Fibroblast of lung (primary cell): ENCODE measurements around the gene SFI1. TPM values are rescaled to one million over a fixed set of nuclear protein-coding genes. Genes with fewer than 3 reads are reported as not detected.

Source experiments
- DNase-seq, 2 donors: peaks; one replicate each; pipeline versions ENCODE4 v3.0.0 to v3.0.0-alpha.2; 2010; ENCODE audit warnings: low read depth in 2 of 2
- H2AFZ ChIP-seq: 2 replicates; pipeline ENCODE4 v1.5.1; 2012; ENCODE audit warnings: low read length, control low read depth, inconsistent platforms
- H3K27ac ChIP-seq: 2 replicates; pipeline ENCODE4 v1.5.1; 2011; ENCODE audit warnings: low read length, control low read depth; ENCODE audit not compliant: insufficient read depth
- H3K27me3 ChIP-seq: 2 replicates; pipeline ENCODE4 v1.5.1; 2011; ENCODE audit warnings: mild to moderate bottlenecking, low read length; ENCODE audit not compliant: control insufficient read depth, insufficient read depth
- H3K36me3 ChIP-seq: 2 replicates; pipeline ENCODE4 v1.5.1; 2011; ENCODE audit warnings: low read length; ENCODE audit not compliant: control insufficient read depth, insufficient read depth
- H3K4me1 ChIP-seq: 2 replicates; pipeline ENCODE4 v1.5.1; 2011; ENCODE audit warnings: low read length; ENCODE audit not compliant: control insufficient read depth, insufficient read depth; ENCODE audit errors: extremely low read depth
- H3K4me2 ChIP-seq: 2 replicates; pipeline ENCODE4 v1.5.1; 2011; ENCODE audit warnings: low read length, control low read depth; ENCODE audit not compliant: insufficient read depth; ENCODE audit errors: extremely low read depth
- H3K4me3 ChIP-seq, 4 experiments: fragments of 200-600 bp in 1 of 4; sonication (generic) in 1 of 4; replicated peaks in 1 of 4; 2 replicates each; pipeline ENCODE4 v1.5.1; 2011 to 2016; ENCODE audit warnings: low read length in 4 of 4, low read depth in 3 of 4, mild to moderate bottlenecking in 3 of 4, control low read depth in 2 of 4, inconsistent platforms in 1 of 4, mixed read lengths in 1 of 4; ENCODE audit not compliant: insufficient read depth in 1 of 4; ENCODE audit errors: control extremely low read depth in 1 of 4
- H3K79me2 ChIP-seq: 2 replicates; pipeline ENCODE4 v1.5.1; 2012; ENCODE audit warnings: mild to moderate bottlenecking, low read length, inconsistent platforms; ENCODE audit not compliant: control insufficient read depth, insufficient read depth
- H3K9ac ChIP-seq: 2 replicates; pipeline ENCODE4 v1.5.1; 2011; ENCODE audit warnings: mild to moderate bottlenecking, low read length, control low read depth; ENCODE audit not compliant: insufficient read depth
- H3K9me3 ChIP-seq: 2 replicates; pipeline ENCODE4 v1.5.1; 2012; ENCODE audit warnings: low read depth, low read length; ENCODE audit not compliant: control insufficient read depth, insufficient read depth
- H4K20me1 ChIP-seq: 2 replicates; pipeline ENCODE4 v1.5.1; 2011; ENCODE audit warnings: low read length; ENCODE audit not compliant: control insufficient read depth, insufficient read depth; ENCODE audit errors: extremely low read depth
- EZH2 ChIP-seq: IDR thresholded peaks from 2 replicates; pipeline ENCODE4 v1.5.1; 2012; ENCODE audit warnings: low read length, control low read depth, mild to moderate bottlenecking; ENCODE audit errors: missing control alignments
- polyA plus RNA-seq, 2 donors: library from polyadenylated mRNA; depleted of rRNA in 1 of 2; stranded (reverse) in 1 of 2; unstranded in 1 of 2; fragments of >200 nt; gene quantifications; 2 replicates each; pipeline ENCODE4 v1.2.1, GENCODE V29; 2011 to 2012; ENCODE audit warnings: missing spikeins in 1 of 2
- total RNA-seq: library from RNA; depleted of rRNA; stranded (reverse); fragments of >200 nt; gene quantifications from 2 replicates; pipeline ENCODE4 v1.2.1, GENCODE V29; 2014
- TF ChIP-seq, protein P1 (sequence below), 2 donors: IDR thresholded peaks in 1 of 2; conservative IDR thresholded peaks in 1 of 2; 1 replicate in 1 of 2; 2 replicates in 1 of 2; pipeline ENCODE4 v1.5.1; 2011 to 2012; ENCODE audit warnings: low read length in 2 of 2, control low read depth in 1 of 2, inconsistent platforms in 1 of 2, low read depth in 1 of 2, mild to moderate bottlenecking in 1 of 2

The SFI1 gene
- total and polyA plus RNA-seq, 2 donors (not counting 1 experiment from before 2014, with no cell fraction given): 3.6 to 11.4 TPM

DNA sequence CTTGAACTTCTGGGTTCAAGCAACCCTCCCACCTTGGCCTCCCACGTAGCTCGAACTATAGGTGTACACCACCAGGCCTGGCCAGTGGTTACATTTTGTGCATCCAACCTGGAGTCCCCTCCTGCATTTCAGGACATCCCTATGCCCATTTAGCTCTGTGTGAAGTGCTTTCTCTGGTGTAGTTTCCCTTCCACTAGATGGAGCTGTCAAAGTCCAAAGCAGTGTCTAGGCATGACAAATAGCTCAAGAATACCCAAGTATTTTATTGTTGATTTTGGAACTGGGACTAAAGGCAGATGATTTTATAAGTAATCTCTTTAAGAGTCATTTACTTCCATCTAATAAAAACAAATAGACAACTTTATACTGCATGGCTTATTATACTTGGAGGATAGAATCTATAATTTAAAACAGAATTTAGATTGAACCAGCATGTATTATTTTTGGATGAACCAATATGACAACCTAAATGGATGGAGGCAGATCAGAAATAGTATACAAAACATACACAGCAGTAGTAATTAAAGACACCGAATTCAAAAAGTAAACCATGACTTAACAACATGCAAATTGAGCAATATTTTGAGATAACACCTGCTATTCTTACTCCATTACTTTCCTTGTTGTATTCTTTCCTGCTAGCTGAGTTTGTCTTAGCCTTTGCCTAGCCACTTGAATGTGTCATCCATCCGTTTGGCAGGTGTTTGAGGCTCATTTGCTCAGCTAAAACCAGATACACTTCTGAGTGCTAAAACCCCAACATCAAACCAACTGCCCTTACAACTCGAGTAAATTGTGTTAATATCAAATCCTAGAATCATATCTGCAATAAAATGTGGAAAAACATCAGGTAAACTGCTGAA, 44.4 kb upstream of the SFI1 start:
- Histone ChIP-seq H3K36me3 (peaks cover 5% of the 10 kb centered on the region), H2AFZ (no peak overlapping the region), H4K20me1 (no peaks in the 10 kb centered on the region), H3K4me1 (no peaks in the 10 kb centered on the region), H3K27ac (no peak overlapping the region), H3K4me3 (no peak overlapping the region), H3K79me2 (no peaks in the 10 kb centered on the region), H3K9ac (no peak overlapping the region), H3K4me2 (no peak overlapping the region), H3K27me3 (no peaks in the 10 kb centered on the region), H3K9me3 (no peaks in the 10 kb centered on the region)
- peak; percentile 56 to 59 for DNase-seq
- TF ChIP-seq EZH2: no peak
- TF ChIP-seq, protein P1, sequence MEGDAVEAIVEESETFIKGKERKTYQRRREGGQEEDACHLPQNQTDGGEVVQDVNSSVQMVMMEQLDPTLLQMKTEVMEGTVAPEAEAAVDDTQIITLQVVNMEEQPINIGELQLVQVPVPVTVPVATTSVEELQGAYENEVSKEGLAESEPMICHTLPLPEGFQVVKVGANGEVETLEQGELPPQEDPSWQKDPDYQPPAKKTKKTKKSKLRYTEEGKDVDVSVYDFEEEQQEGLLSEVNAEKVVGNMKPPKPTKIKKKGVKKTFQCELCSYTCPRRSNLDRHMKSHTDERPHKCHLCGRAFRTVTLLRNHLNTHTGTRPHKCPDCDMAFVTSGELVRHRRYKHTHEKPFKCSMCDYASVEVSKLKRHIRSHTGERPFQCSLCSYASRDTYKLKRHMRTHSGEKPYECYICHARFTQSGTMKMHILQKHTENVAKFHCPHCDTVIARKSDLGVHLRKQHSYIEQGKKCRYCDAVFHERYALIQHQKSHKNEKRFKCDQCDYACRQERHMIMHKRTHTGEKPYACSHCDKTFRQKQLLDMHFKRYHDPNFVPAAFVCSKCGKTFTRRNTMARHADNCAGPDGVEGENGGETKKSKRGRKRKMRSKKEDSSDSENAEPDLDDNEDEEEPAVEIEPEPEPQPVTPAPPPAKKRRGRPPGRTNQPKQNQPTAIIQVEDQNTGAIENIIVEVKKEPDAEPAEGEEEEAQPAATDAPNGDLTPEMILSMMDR (conservative IDR thresholded peaks at IDR 0.05 in 1 of 2, IDR thresholded peaks at IDR 0.05 in 1 of 2; ENCODE audit: low read depth in 1 of 2, low read length in 2 of 2): peak; percentile 54 to 67

DNA sequence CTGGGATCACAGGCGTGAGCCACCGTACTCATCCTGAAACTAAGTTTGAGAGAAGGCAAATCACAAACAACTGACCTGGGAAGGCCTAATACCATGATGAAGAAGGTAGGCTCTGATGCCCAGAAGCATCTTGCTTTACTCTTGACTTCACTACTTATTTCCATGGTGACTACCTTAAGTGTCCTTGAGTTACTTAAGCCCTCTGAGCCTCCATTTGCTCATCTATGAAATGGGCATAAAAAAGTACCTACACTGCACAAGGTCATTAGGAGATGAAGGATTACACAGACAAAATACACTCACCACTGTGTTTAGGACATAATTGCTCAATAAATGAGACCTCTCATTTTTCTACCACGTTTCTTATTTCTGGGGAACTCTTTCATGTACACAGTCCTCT, 34.6 kb upstream of the SFI1 start:
- no peak overlapping the region for H2AFZ ChIP-seq
- H3K27me3 ChIP-seq: no peaks in the 10 kb centered on the region
- H3K4me3 ChIP-seq: no peak overlapping the region

DNA sequence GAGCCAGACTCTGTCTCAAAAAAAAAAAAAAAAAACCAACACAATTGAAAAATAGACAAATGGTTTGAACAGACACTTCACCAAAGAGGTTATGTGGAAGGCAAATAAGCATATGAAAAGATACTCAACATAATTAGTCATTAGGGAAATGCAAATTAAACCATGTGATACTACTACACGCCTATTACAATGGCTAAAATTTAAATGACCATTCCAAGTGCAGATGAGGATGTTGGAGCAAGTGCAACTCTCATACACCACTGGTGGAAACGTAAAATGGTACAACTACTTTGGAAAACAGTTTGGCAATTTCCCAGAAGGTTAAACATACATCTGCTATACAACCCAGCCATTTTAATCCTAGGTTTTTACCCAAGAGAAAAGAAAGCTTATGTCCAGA, 31.0 kb upstream of the SFI1 start:
- H3K27ac ChIP-seq: no peak overlapping the region
- H3K79me2 ChIP-seq: no peaks in the 10 kb centered on the region
- no peaks in the 10 kb centered on the region for H4K20me1 ChIP-seq
- H3K9me3 ChIP-seq: no peaks in the 10 kb centered on the region
- H3K36me3 ChIP-seq: peaks cover 6% of the 10 kb centered on the region
- no peak overlapping the region for H3K9ac ChIP-seq
- no peak overlapping the region for H2AFZ ChIP-seq
- no peak for DNase-seq
- H3K4me3 ChIP-seq: no peak overlapping the region
- no peak overlapping the region for H3K4me2 ChIP-seq
- H3K27me3 ChIP-seq: no peaks in the 10 kb centered on the region
- H3K4me1 ChIP-seq: no peaks in the 10 kb centered on the region
- TF ChIP-seq, protein P1 (conservative IDR thresholded peaks at IDR 0.05 in 1 of 2, IDR thresholded peaks at IDR 0.05 in 1 of 2; ENCODE audit: low read depth in 1 of 2, low read length in 2 of 2): no peak
- no peak for TF ChIP-seq EZH2

More for the DNA sequence above, 34.6 kb upstream of the SFI1 start:
- H3K79me2 ChIP-seq: no peaks in the 10 kb centered on the region
- no peaks in the 10 kb centered on the region for H4K20me1 ChIP-seq
- no peak overlapping the region for H3K27ac ChIP-seq
- TF ChIP-seq, protein P1 (conservative IDR thresholded peaks at IDR 0.05 in 1 of 2, IDR thresholded peaks at IDR 0.05 in 1 of 2; ENCODE audit: low read depth in 1 of 2, low read length in 2 of 2): no peak
- no peak for TF ChIP-seq EZH2
- no peak overlapping the region for H3K9ac ChIP-seq
- no peak overlapping the region for H3K4me2 ChIP-seq
- no peaks in the 10 kb centered on the region for H3K4me1 ChIP-seq
- DNase-seq: no peak
- peaks cover 4% of the 10 kb centered on the region for H3K36me3 ChIP-seq
- no peaks in the 10 kb centered on the region for H3K9me3 ChIP-seq
